ENCODE measurements around the gene STARD3. TPM values are rescaled to one million over a fixed set of nuclear protein-coding genes. Genes with fewer than 3 reads are reported as not detected.

The STARD3 gene
- total RNA-seq, 6 donors from 2014 or later, result 27.5 to 315 (median 84.1) TPM

DNA sequence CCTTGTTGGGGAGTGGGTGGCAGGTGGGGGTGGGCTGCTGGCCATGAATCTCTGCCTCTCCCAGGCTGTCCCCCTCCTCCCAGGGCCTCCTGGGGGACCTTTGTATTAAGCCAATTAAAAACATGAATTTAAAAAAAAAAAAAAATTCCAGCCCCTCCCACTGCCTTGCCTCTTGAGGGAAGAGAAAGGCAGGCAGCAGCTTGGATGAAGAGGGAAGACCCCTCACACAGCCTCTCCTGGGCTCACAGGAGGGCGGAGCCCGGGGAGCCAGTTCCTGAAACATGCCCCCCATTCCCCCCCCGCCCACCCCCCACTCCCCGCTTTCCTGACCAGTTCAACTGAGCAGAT is 26.4 kb downstream of the STARD3 start:
- Histone ChIP-seq H3K9me3 (no peaks in the 10 kb centered on the region), H3K4me1 (peaks cover 92 to 100% (median 97%) of the 10 kb centered on the region in 4 donors), H3K27me3 (peaks cover 0 to 12% (median 8%) of the 10 kb centered on the region in 4 donors), H3K27ac (peak overlapping the region; percentile 20 to 91 (median 88)), H3K4me3 (no peak overlapping the region), H3K36me3 (peaks cover 5 to 45% (median 29%) of the 10 kb centered on the region in 4 donors)
- WGBS, 2 donors, result 47 to 52% methylated on average over 4 of the region's 4 CpGs
- TF ChIP-seq POLR2A (IDR thresholded peaks at IDR 0.05), result no peak
- TF ChIP-seq, protein P1, sequence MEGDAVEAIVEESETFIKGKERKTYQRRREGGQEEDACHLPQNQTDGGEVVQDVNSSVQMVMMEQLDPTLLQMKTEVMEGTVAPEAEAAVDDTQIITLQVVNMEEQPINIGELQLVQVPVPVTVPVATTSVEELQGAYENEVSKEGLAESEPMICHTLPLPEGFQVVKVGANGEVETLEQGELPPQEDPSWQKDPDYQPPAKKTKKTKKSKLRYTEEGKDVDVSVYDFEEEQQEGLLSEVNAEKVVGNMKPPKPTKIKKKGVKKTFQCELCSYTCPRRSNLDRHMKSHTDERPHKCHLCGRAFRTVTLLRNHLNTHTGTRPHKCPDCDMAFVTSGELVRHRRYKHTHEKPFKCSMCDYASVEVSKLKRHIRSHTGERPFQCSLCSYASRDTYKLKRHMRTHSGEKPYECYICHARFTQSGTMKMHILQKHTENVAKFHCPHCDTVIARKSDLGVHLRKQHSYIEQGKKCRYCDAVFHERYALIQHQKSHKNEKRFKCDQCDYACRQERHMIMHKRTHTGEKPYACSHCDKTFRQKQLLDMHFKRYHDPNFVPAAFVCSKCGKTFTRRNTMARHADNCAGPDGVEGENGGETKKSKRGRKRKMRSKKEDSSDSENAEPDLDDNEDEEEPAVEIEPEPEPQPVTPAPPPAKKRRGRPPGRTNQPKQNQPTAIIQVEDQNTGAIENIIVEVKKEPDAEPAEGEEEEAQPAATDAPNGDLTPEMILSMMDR (IDR thresholded peaks at IDR 0.05), result no peak
- no peak for TF ChIP-seq POLR2AphosphoS5 (IDR thresholded peaks at IDR 0.05)
- no peak for TF ChIP-seq EP300 (IDR thresholded peaks at IDR 0.05)
- ATAC-seq (ENCODE audit: low FRiP score in 2 of 2), result no peak
- no peak for DNase-seq

DNA sequence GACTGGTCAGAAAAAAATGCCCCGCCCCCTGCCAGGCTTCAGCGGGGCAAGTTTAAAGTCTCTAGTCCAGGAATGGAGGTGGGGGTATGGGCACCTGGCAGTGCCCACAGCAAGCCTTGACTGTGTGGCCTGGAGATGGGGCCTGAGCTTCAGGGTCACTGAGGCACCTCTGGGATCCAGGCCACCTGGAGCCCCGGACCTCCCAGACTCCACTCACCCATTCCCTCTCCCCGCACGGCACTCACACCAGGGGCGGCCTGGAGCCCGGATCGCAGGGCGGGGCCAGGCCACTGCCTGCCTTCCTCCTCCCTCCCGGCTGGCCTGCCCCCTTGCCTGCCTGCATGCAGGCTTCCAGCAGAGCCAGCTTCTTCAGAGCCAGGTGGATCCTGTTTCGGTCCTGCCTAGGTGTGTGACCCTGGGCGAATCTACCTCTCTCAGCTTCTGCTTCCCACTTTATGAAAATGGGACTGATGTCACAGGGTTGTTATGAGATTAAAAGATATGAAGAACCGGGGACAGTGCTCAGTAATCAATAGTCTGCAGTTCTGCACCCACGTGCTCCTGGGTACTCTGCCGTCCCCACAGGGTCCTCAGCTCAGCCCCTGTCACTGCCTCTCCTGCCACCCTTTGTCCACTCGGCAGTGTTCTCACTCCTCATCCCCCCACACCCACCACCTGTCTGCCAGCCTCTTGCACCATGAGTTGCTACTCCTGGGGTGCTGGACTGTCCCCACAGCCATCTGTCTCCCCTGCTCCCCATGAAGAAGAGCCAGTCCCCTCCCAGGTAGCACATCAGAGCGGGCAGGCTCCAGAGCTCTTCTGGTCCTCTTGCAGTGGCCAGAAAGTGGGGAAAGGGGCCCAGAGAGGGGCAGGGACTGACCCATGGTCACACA is 27.0 kb downstream of the STARD3 start:
- peak overlapping the region; percentile 20 to 91 (median 88) for H3K27ac ChIP-seq
- peaks cover 92 to 100% (median 97%) of the 10 kb centered on the region in 4 donors for H3K4me1 ChIP-seq
- H3K36me3 ChIP-seq, result peaks cover 5 to 38% (median 26%) of the 10 kb centered on the region in 4 donors
- peaks cover 0 to 17% (median 9%) of the 10 kb centered on the region in 4 donors for H3K27me3 ChIP-seq
- no peak for ATAC-seq (ENCODE audit: low FRiP score in 2 of 2)
- DNase-seq, result peak in 1 of 2 donors; percentile 84
- 50 to 56% methylated on average over 9 to 17 of the region's 17 CpGs for WGBS, 2 donors
- H3K4me3 ChIP-seq, result no peak overlapping the region
- TF ChIP-seq, protein P1 (IDR thresholded peaks at IDR 0.05), result no peak
- peak in 1 of 4 donors; percentile 21 for TF ChIP-seq POLR2A (IDR thresholded peaks at IDR 0.05)
- no peaks in the 10 kb centered on the region for H3K9me3 ChIP-seq

DNA sequence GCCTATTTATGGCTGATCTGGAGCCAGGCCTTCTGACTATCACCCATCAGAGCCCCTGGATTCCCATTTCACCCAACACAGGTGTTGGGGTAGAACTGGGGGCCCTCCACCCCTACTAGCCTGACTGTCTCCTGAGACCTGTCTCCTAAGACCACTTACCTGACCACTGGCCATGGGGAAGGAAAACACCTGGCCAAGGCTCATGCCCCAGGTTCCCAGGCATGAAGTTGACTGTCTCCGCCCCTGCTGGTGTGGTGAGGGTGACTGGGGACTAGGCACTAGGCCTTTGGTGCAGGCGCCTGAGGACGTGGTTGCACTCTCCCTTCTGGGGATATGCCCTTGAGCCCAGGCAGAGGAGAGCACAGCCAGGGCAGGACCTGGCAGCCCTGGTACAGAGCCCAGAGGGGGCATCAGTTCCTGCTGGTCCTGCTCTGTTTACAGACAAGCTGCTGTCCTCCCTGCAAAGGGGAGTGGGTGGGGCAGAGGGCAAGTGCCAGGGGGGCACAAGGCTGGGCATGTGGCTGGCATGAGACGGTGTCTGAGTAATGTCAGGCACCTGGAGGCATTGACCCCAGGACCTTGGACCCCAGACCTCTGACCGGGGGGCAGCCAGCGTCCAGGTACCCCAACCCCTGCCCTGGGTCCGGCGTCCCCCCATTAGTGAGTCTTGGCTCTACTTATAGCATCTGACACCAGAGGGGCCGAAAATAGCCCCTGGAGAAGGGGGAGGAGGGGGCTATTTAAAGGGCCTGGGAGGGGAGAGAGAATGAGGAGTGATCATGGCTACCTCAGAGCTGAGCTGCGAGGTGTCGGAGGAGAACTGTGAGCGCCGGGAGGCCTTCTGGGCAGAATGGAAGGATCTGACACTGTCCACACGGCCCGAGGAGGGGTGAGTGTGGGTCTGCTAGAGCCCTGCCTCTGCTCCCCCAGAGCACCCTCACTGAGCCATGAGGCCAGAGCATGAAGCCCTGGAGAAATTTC is 27.9 kb downstream of the STARD3 start, which contains the start of gene TCAP:
TSS of gene TCAP (plus strand) at position 769 of the 981 bp plus-strand sequence. CDS start at position 780, 11 bp downstream.
- H3K36me3 ChIP-seq, result peaks cover 5 to 30% (median 21%) of the 10 kb centered on the region in 4 donors
- no peak for TF ChIP-seq EP300 (IDR thresholded peaks at IDR 0.05)
- no peak for TF ChIP-seq POLR2A (IDR thresholded peaks at IDR 0.05)
- TF ChIP-seq POLR2AphosphoS5 (IDR thresholded peaks at IDR 0.05), result no peak
- TF ChIP-seq, protein P1 (IDR thresholded peaks at IDR 0.05), result no peak
- 55 to 57% methylated on average over 10 to 15 of the region's 15 CpGs for WGBS, 2 donors
- peaks cover 88 to 92% (median 89%) of the 10 kb centered on the region in 4 donors for H3K4me1 ChIP-seq
- no peaks in the 10 kb centered on the region for H3K9me3 ChIP-seq
- H3K27me3 ChIP-seq, result peaks cover 0 to 24% (median 11%) of the 10 kb centered on the region in 4 donors
- H3K4me3 ChIP-seq, result no peak within 1 kb of the TSS
- ATAC-seq (ENCODE audit: low FRiP score in 2 of 2) (no peak), DNase-seq (no peak)
- peak within 1 kb of the TSS; percentile 67 to 91 (median 88) for H3K27ac ChIP-seq

DNA sequence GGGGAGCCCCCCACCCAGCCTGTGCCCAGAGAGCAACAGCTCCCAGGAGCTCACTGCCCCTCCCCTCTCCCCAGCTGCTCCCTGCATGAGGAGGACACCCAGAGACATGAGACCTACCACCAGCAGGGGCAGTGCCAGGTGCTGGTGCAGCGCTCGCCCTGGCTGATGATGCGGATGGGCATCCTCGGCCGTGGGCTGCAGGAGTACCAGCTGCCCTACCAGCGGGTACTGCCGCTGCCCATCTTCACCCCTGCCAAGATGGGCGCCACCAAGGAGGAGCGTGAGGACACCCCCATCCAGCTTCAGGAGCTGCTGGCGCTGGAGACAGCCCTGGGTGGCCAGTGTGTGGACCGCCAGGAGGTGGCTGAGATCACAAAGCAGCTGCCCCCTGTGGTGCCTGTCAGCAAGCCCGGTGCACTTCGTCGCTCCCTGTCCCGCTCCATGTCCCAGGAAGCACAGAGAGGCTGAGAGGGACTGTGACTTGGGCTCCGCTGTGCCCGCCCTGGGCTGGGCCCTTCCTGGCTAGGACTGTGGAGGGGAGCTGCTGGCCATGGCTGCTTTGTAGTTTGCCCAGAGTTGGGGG is 28.8 kb downstream of the STARD3 start:
- peaks cover 0 to 26% (median 11%) of the 10 kb centered on the region in 4 donors for H3K27me3 ChIP-seq

More for the DNA sequence above, 28.8 kb downstream of the STARD3 start:
- Histone ChIP-seq H3K9me3 (no peaks in the 10 kb centered on the region), H3K4me1 (peaks cover 80 to 83% (median 81%) of the 10 kb centered on the region in 4 donors), H3K36me3 (peaks cover under 1 to 21% (median 14%) of the 10 kb centered on the region in 4 donors), H3K4me3 (no peak overlapping the region), H3K27ac (peak overlapping the region; percentile 67 to 91 (median 88))
- DNase-seq (peak in 1 of 2 donors; percentile 72), ATAC-seq (ENCODE audit: low FRiP score in 2 of 2) (no peak)
- 61 to 93% methylated on average over 5 to 10 of the region's 17 CpGs for WGBS, 2 donors
- TF ChIP-seq POLR2A (IDR thresholded peaks at IDR 0.05), result no peak
- TF ChIP-seq, protein P1 (IDR thresholded peaks at IDR 0.05), result peak in 2 of 6 experiments; percentile 6 to 17
- TF ChIP-seq EP300 (IDR thresholded peaks at IDR 0.05), result no peak
- TF ChIP-seq POLR2AphosphoS5 (IDR thresholded peaks at IDR 0.05), result peak in 1 of 2 donors; percentile 29

All from upper lobe of left lung (tissue), 6 donors.